ENCODE measurements around the gene MAMDC4.

Gene MAMDC4

GRCh38 chr9:136890661-136891060 is 38.5 kb downstream of the MAMDC4 start:
- no peak for DNase-seq (ENCODE audit: low spot score)

GRCh38 chr9:136896027-136896426 is 43.9 kb downstream of the MAMDC4 start:
- no peak for DNase-seq (ENCODE audit: low spot score)

DNA sequence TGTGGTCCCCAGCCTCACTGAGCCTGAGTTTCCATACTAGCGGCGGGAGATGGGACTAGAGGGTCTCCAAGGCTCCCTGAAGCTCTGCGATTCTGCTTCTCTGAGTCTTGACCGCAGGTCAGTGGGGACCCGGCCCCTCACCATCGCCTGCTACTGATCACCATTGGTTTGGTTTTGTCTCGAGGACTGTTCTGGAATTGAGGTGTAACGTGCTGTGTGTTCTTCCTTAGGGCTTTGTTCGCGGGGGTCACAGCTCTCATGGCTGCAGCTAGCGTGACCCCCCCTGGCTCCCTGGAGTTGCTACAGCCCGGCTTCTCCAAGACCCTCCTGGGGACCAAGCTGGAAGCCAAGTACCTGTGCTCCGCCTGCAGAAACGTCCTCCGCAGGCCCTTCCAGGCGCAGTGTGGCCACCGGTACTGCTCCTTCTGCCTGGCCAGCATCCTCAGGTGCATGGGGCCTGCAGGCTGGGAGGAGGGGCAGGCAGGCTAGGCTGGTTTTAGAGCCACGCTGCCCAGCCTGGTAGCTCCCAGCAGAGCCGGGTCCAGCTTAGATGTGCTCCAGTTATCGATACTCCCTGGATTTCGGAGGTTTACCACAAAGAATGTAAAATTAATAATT is 46.4 kb downstream of the MAMDC4 start:
- no peak for DNase-seq (ENCODE audit: low spot score)

GRCh38 chr9:136899196-136899595 is 47.0 kb downstream of the MAMDC4 start:
- DNase-seq (ENCODE audit: low spot score), result no peak

GRCh38 chr9:136900556-136900955 is 48.4 kb downstream of the MAMDC4 start:
- no peak for DNase-seq (ENCODE audit: low spot score)

- no peak for DNase-seq (ENCODE audit: low spot score)
These were observed 48.9 kb downstream of the MAMDC4 start for GRCh38 chr9:136900988-136901515.

- DNase-seq (ENCODE audit: low spot score), result no peak
These were observed 49.5 kb downstream of the MAMDC4 start for GRCh38 chr9:136901516-136902258.

GRCh38 chr9:136902259-136902821 is 50.2 kb downstream of the MAMDC4 start:
- no peak for DNase-seq (ENCODE audit: low spot score)

DNA sequence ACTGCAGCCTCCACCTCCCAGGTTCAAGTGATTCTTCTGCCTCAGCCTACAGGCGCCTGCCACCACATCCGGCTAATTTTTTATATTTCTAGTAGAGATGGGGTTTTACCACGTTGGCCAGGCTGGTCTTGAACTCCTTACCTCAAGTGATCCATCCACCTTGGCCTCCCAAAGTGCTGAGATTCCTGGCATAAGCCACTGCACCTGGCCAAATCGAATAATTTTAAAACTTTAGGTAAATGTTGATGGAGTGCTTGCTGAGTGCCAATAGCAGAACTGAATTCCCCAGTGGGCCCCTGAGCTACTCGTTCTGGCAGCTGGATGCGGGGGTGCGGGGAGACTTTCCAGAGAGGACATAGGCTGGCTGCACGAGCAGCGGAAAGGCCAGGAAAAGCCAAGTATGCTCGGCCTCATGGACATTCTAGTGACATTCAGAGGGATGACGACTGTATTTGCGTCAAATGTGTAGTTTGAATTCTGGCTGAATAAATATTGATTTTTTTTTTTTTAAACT is 51.0 kb downstream of the MAMDC4 start:
- DNase-seq (ENCODE audit: low spot score), result no peak

GRCh38 chr9:136906266-136906665 is 54.1 kb downstream of the MAMDC4 start:
- DNase-seq (ENCODE audit: low spot score), result no peak

DNA sequence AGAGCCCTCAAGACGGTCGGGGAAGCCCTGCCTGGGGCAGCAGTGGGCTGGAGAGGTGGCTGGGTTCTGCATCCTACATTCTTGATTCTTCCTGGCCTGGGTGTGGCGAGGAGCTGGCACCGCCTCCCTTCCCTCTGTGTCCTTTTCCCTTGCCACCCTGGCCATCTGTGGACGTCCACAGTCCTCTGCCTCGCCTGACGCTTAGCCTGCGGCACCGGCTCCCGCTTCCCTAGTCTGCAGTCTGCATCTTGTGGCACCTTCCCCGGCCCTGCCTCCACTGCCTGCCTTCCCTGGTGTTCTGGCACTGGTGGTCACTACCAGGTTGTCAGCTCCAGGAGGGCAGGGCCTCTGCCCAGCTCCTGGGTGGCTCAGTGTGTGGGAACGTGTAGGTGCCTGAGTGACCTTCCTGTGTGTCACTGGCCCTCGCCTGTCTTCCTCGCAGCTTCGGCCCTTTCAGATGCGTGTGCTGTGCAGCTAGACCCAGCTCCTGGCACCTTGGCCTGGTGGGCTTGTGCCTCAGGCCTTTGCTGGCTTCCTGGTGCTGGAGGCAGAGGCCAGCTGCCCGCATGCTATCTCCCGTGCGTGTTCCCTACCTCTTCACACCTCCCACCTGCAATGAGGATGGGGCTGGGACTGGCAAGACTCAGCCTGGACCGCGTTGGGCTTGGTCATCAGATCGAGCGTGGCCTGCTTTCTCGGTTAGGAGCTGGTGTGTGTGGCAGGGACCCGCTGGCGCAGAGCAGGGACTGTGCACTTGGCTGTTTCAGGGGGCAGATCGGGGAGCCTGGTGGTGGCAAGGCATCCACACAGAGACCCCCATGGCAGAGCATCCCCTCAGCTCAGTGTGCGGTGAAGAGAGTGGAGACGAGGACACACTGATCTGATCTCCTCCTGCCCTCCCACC is 55.1 kb downstream of the MAMDC4 start:
- DNase-seq (ENCODE audit: low spot score), result no peak
